GM12878 (cell line): ENCODE measurements around the gene UVSSA. TPM values are rescaled to one million over a fixed set of nuclear protein-coding genes. Genes with fewer than 3 reads are reported as not detected.

Experiments used
- ATAC-seq: fragments of 200-7000 bp; cut with Tn5 transposase; 3 replicates; pipeline ENCODE4 v1.9.1; 2020; ENCODE audit warnings: mild to moderate bottlenecking, moderate library complexity
- BruUV-seq: library from RNA; stranded (reverse); fragments of 400-500 nt; replicated peaks from 2 replicates; lab custom pipeline; 2021; lab: Mats Ljungman, UMichigan
- CTCF ChIA-PET: fragments of 300-600 bp; sonication (Branson Sonifier 250); formaldehyde crosslinking; extraction: SDS; loops from one replicate; lab custom pipeline; 2021; ENCODE audit warnings: inconsistent platforms; lab: Yijun Ruan, JAX
- POLR2A ChIA-PET: fragments of 350-600 bp; formaldehyde crosslinking; extraction: SDS; loops from one replicate; lab custom pipeline; 2021; ENCODE audit warnings: inconsistent platforms; lab: Charles Lee
- RAD21 ChIA-PET: fragments of 300-600 bp; sonication (Branson Sonifier 250); formaldehyde crosslinking; loops from one replicate; lab custom pipeline; 2023; ENCODE audit warnings: antibody characterized with exemption; ENCODE audit not compliant: unreplicated experiment; lab: Charles Lee
- SMC1A ChIA-PET: fragments of 300-600 bp; sonication (Branson Sonifier 250); formaldehyde crosslinking; loops from one replicate; lab custom pipeline; 2023; ENCODE audit not compliant: unreplicated experiment, uncharacterized antibody; lab: Charles Lee
- DNase-seq: peaks from one replicate; pipeline ENCODE4 v3.0.0-alpha.2; 2011; ENCODE audit warnings: low read depth, low spot score
- FAIRE-seq: peaks from 3 replicates; lab custom pipeline; 2011; peaks lifted over from hg19 to GRCh38; lab: Jason Lieb, UNC
- H2AFZ ChIP-seq: 2 replicates; pipeline ENCODE4 v1.6.0; 2011; ENCODE audit warnings: low read depth, low read length, control low read depth; ENCODE audit not compliant: control insufficient read depth
- H3K27ac ChIP-seq: 2 replicates; pipeline ENCODE4 v1.5.1; 2011; ENCODE audit warnings: control low read depth; ENCODE audit not compliant: control insufficient read depth, insufficient read depth
- H3K27me3 ChIP-seq, 2 experiments: replicated peaks in 1 of 2; 2 replicates each; pipeline versions ENCODE4 v1.6.0 to v1.6.1; 2011; ENCODE audit warnings: low read length in 1 of 2; ENCODE audit not compliant: control insufficient read depth in 2 of 2, insufficient read depth in 2 of 2
- H3K36me3 ChIP-seq, 2 experiments: 2 replicates each; pipeline ENCODE4 v1.5.1; 2011; ENCODE audit warnings: low read length in 1 of 2; ENCODE audit not compliant: control insufficient read depth in 2 of 2, insufficient read depth in 2 of 2
- H3K4me1 ChIP-seq: 2 replicates; pipeline ENCODE4 v1.6.1; 2011; ENCODE audit warnings: mild to moderate bottlenecking, low read length, moderate library complexity, mixed read lengths; ENCODE audit not compliant: control insufficient read depth, insufficient read depth
- H3K4me2 ChIP-seq: 2 replicates; pipeline ENCODE4 v1.6.0; 2011; ENCODE audit warnings: control low read depth; ENCODE audit not compliant: control insufficient read depth, insufficient read depth
- H3K4me3 ChIP-seq: fragments of 200-600 bp; sonication (generic); 2 replicates; pipeline ENCODE4 v1.5.1; 2016
- H3K79me2 ChIP-seq: 2 replicates; pipeline ENCODE4 v1.6.0; 2011; ENCODE audit warnings: low read length; ENCODE audit not compliant: control insufficient read depth, insufficient read depth
- H3K9ac ChIP-seq: 2 replicates; pipeline ENCODE4 v1.8.0; 2011; ENCODE audit warnings: low read length, control low read depth, mixed read lengths; ENCODE audit not compliant: control insufficient read depth, insufficient read depth
- H3K9me3 ChIP-seq: replicated peaks from 3 replicates; pipeline ENCODE4 v1.5.1; 2011; ENCODE audit warnings: mild to moderate bottlenecking, low read length; ENCODE audit not compliant: control insufficient read depth, insufficient read depth
- H4K20me1 ChIP-seq: 2 replicates; pipeline ENCODE4 v1.6.0; 2011; ENCODE audit not compliant: control insufficient read depth, insufficient read depth
- CBFB ChIP-seq: IDR thresholded peaks from 2 replicates; pipeline ENCODE4 v1.6.1; 2016; ENCODE audit warnings: antibody characterized with exemption, low read depth
- FOXM1 ChIP-seq: IDR thresholded peaks from 2 replicates; pipeline ENCODE4 v1.6.1; 2012; ENCODE audit warnings: low read depth, mild to moderate bottlenecking, inconsistent platforms, low read length, moderate library complexity
- GATAD2B ChIP-seq: fragments of 450-650 bp; conservative IDR thresholded peaks from 2 replicates; pipeline ENCODE4 v1.6.1; 2017; ENCODE audit warnings: low read depth, mild to moderate bottlenecking, moderate library complexity
- MEF2B ChIP-seq: fragments of 450-650 bp; IDR thresholded peaks from 2 replicates; pipeline ENCODE4 v1.6.1; 2018; ENCODE audit warnings: mild to moderate bottlenecking, moderate library complexity; ENCODE audit not compliant: partially characterized antibody, poor library complexity, severe bottlenecking
- PML ChIP-seq: IDR thresholded peaks from 2 replicates; pipeline ENCODE4 v1.6.1; 2012; ENCODE audit warnings: low read length, inconsistent platforms
- POLR2A ChIP-seq: IDR thresholded peaks from 2 replicates; pipeline ENCODE4 v1.6.1; 2011; ENCODE audit warnings: low read depth, mild to moderate bottlenecking, low read length
- POU2F2 ChIP-seq: IDR thresholded peaks from 3 replicates; pipeline ENCODE4 v1.6.1; 2011; ENCODE audit warnings: low read depth, mild to moderate bottlenecking, low read length, borderline replicate concordance
- SREBF1 ChIP-seq: IDR thresholded peaks from 2 replicates; pipeline ENCODE4 v1.6.1; 2012; ENCODE audit warnings: mild to moderate bottlenecking, low read length
- TARDBP ChIP-seq: IDR thresholded peaks from 2 replicates; pipeline ENCODE4 v1.6.1; 2016; ENCODE audit warnings: borderline replicate concordance
- WGBS: methylation state at CpG from one replicate; pipeline ENCODE4 v1.1.6; 2016; ENCODE audit warnings: low lambda C conversion rate; ENCODE audit not compliant: insufficient replicate concordance, insufficient coverage; ENCODE audit errors: missing lambda C conversion rate; 5-methylcytosine and 5-hydroxymethylcytosine counted together
- in situ Hi-C: fragments of 300-500 bp; cut with MboI; formaldehyde crosslinking; loops from 9 replicates; pipeline ENCODE4 v1.14.3; 2018; ENCODE audit warnings: mixed read lengths
- intact Hi-C: fragments of 100-400 bp; cut with micrococcal nuclease; formaldehyde crosslinking; loops from one replicate; pipeline ENCODE4 v1.14.2; 2022; ENCODE audit not compliant: unreplicated experiment
- polyA plus RNA-seq, 11 experiments: library from polyadenylated mRNA; depleted of rRNA in 4 of 11; unstranded in 6 of 11; stranded (reverse) in 5 of 11; fragments of >200 nt; fragmentation: Nextera tagmentation in 4 of 11; fragmentation: Illumina TruSeq in 1 of 11; extraction: Ambion mirVana in 4 of 11; extraction: Trizol in 1 of 11; gene quantifications; 1 replicate in 1 of 11; 2 replicates in 10 of 11; pipeline versions ENCODE4 v1.2.1 to v1.2.3, GENCODE V29; 2011 to 2016; ENCODE audit warnings: inconsistent platforms in 2 of 11, missing spikeins in 2 of 11, low read depth in 1 of 11
- total RNA-seq, 4 experiments: library from RNA; depleted of rRNA in 3 of 4; stranded (reverse); fragments of >200 nt in 3 of 4; fragmentation: Illumina TruSeq in 1 of 4; extraction: Trizol in 1 of 4; gene quantifications; 2 replicates each; pipeline versions ENCODE4 v1.2.1 to v1.2.3, GENCODE V29; 2013 to 2021
- TF ChIP-seq, protein P1 (sequence below): fragments of 450-650 bp; IDR thresholded peaks from 2 replicates; pipeline ENCODE4 v1.6.1; 2014; ENCODE audit warnings: mild to moderate bottlenecking

Gene UVSSA
- total and polyA plus RNA-seq, 10 of the 15 experiments (the other 5 are each of a cell fraction or from before 2014, with no cell fraction given), result 0.34 to 16.8 (median 3.6) TPM

GRCh38 chr4:1329408-1330371 lies 17.3 kb upstream of the UVSSA start:
- H3K4me1 ChIP-seq, result no peaks in the 10 kb centered on the region
- FAIRE-seq (no peak), ATAC-seq (no peak), DNase-seq (no peak)
- H3K27ac ChIP-seq, result no peak overlapping the region
- H3K36me3 ChIP-seq, result peaks cover 0 to 29% of the 10 kb centered on the region in 2 experiments; a peak in 3 of 4 replicates
- H3K9ac ChIP-seq, result no peak overlapping the region
- H2AFZ ChIP-seq, result no peak overlapping the region
- in situ Hi-C loops, result no loop called here
- H3K27me3 ChIP-seq, result no peaks in the 10 kb centered on the region
- 95% methylated on average over 32 of the region's 34 CpGs for whole genome bisulfite sequencing
- H3K4me2 ChIP-seq, result no peak overlapping the region
- ChIA-PET POLR2A (no interaction called here), SMC1A (no interaction called here), CTCF (no interaction called here), RAD21 (no interaction called here)
- no peaks in the 10 kb centered on the region for H3K79me2 ChIP-seq
- BruUV-seq, result no TSS peak
- TF ChIP-seq MEF2B (no peak), POU2F2 (no peak), TARDBP (no peak), POLR2A (no peak), PML (no peak), SREBF1 (no peak), GATAD2B (no peak), CBFB (no peak), FOXM1 (no peak)
- TF ChIP-seq, protein P1, sequence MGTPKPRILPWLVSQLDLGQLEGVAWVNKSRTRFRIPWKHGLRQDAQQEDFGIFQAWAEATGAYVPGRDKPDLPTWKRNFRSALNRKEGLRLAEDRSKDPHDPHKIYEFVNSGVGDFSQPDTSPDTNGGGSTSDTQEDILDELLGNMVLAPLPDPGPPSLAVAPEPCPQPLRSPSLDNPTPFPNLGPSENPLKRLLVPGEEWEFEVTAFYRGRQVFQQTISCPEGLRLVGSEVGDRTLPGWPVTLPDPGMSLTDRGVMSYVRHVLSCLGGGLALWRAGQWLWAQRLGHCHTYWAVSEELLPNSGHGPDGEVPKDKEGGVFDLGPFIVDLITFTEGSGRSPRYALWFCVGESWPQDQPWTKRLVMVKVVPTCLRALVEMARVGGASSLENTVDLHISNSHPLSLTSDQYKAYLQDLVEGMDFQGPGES, result no peak
- intact Hi-C loops, result no loop called here
- H3K9me3 ChIP-seq, result no peaks in the 10 kb centered on the region
- no peak overlapping the region for H3K4me3 ChIP-seq
- no peaks in the 10 kb centered on the region for H4K20me1 ChIP-seq
